ENCODE results near the gene IFNL3.

Gene IFNL3

GRCh38 chr19:39212375-39212742 is 32.4 kb downstream of the IFNL3 start:
- no peak for DNase-seq

- DNase-seq: no peak
Measured at GRCh38 chr19:39211731-39212374, 33.0 kb downstream of the IFNL3 start.

- no peak for DNase-seq
Measured at GRCh38 chr19:39209196-39209595, 35.6 kb downstream of the IFNL3 start.

GRCh38 chr19:39208175-39208795 is 36.5 kb downstream of the IFNL3 start:
- DNase-seq: no peak

GRCh38 chr19:39207293-39207836 is 37.4 kb downstream of the IFNL3 start:
- no peak for DNase-seq

GRCh38 chr19:39206122-39206521 is 38.7 kb downstream of the IFNL3 start:
- no peak for DNase-seq

- DNase-seq: no peak
Measured at GRCh38 chr19:39205449-39205764, 39.4 kb downstream of the IFNL3 start.

GRCh38 chr19:39203372-39204341 is 41.1 kb downstream of the IFNL3 start, which contains the start of gene SYCN:
Gene SYCN, minus strand, starts transcription at chr19:39204263. Its CDS starts 9 bp downstream, at chr19:39204254.
- DNase-seq: no peak

GRCh38 chr19:39202998-39203355 is 41.8 kb downstream of the IFNL3 start:
- no peak for DNase-seq

GRCh38 chr19:39200803-39201115 is 44.0 kb downstream of the IFNL3 start:
- DNase-seq: no peak

- DNase-seq: no peak
Measured at GRCh38 chr19:39200066-39200802, 44.6 kb downstream of the IFNL3 start.

- DNase-seq: peak; percentile 58
Measured at GRCh38 chr19:39199025-39199424, 45.8 kb downstream of the IFNL3 start.

- DNase-seq: no peak
Measured at GRCh38 chr19:39197808-39198207, 47.0 kb downstream of the IFNL3 start.

- DNase-seq: peak; percentile 60
Measured at GRCh38 chr19:39196860-39197562, 47.8 kb downstream of the IFNL3 start, which contains the start of gene NCCRP1. Gene NCCRP1, plus strand, starts transcription at chr19:39196964. Its CDS starts 19 bp downstream, at chr19:39196983.

- DNase-seq: peak; percentile 76
Measured at GRCh38 chr19:39196320-39196719, 48.5 kb downstream of the IFNL3 start.

- no peak for DNase-seq
Measured at GRCh38 chr19:39195755-39196154, 49.1 kb downstream of the IFNL3 start.

- DNase-seq: peak; percentile 57
Measured at GRCh38 chr19:39194832-39195542, 49.8 kb downstream of the IFNL3 start.

- DNase-seq: no peak
Measured at GRCh38 chr19:39193803-39194202, 51.0 kb downstream of the IFNL3 start.

Measured in eye (tissue), 1 donor.